Activated naive CD4-positive, alpha-beta T cell treated with anti-CD3 and anti-CD28 coated beads, Interleukin-2, amount 50 U/mL, for 72 hours (primary cell): ENCODE data around the gene ATAD3A. TPM values are rescaled to one million over a fixed set of nuclear protein-coding genes. Genes with fewer than 3 reads are reported as not detected.
A peak's percentile ranks its signal among the peaks of the same experiment; 100 is the strongest.
"Not testable (repeated sequence)": the region's sequence is repeated elsewhere in the genome, so short reads cannot be mapped to it uniquely, and the experiment has no call there.

Experiments
- ATAC-seq, 2 donors: fragments of 150-1000 bp; cut with Tn5 transposase; 2 replicates each; pipeline ENCODE4 v1.10.0; 2021; ENCODE audit warnings: mild to moderate bottlenecking in 2 of 2, moderate library complexity in 2 of 2
- DNase-seq, 2 donors: peaks; one replicate each; pipeline ENCODE4 v3.0.0; 2021 to 2022; ENCODE audit warnings: low spot score in 2 of 2
- H3K27ac Mint-ChIP-seq, 2 donors: one replicate each; pipeline ENCODE4 v1.8.0; 2022; ENCODE audit warnings: mild to moderate bottlenecking in 2 of 2, mixed read lengths in 2 of 2
- H3K36me3 Mint-ChIP-seq, 2 donors: one replicate each; pipeline ENCODE4 v1.8.0; 2022; ENCODE audit warnings: mixed read lengths in 2 of 2
- H3K9me3 Mint-ChIP-seq, 2 donors: one replicate each; pipeline ENCODE4 v1.8.0; 2022; ENCODE audit warnings: mixed read lengths in 2 of 2
- total RNA-seq, 2 donors: library from RNA; stranded (reverse); gene quantifications; one replicate each; pipeline ENCODE4 v1.2.3, GENCODE V29; 2022

ATAD3A gene
- total RNA-seq, 2 donors from 2014 or later = 35.7 to 39.7 TPM

DNA sequence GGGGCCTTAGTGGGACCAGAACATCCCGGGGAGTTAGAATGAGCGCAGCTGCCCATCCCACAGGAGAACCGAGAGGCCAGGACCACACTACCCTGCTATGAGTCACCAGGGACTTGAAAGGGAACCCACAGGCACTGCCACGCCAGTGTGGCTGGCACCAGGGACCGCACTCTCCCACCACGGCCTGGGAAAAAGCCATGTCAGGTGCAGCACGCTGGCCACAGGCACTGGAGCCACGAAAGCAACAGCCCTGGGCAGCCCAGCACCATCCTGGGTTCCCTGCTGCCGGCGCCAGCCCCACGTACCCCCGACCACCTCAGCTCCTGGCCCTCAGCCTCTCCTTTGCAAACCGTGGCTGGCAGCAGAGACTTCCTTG is 42.6 kb downstream of the ATAD3A start:
- ATAC-seq (peak in 1 of 2 donors; percentile 51), DNase-seq (no peak)
- Mint-ChIP-seq H3K9me3 (no peaks in the 10 kb centered on the region), H3K27ac (peak overlapping the region; percentile 68 to 71), H3K36me3 (no peaks in the 10 kb centered on the region)

DNA sequence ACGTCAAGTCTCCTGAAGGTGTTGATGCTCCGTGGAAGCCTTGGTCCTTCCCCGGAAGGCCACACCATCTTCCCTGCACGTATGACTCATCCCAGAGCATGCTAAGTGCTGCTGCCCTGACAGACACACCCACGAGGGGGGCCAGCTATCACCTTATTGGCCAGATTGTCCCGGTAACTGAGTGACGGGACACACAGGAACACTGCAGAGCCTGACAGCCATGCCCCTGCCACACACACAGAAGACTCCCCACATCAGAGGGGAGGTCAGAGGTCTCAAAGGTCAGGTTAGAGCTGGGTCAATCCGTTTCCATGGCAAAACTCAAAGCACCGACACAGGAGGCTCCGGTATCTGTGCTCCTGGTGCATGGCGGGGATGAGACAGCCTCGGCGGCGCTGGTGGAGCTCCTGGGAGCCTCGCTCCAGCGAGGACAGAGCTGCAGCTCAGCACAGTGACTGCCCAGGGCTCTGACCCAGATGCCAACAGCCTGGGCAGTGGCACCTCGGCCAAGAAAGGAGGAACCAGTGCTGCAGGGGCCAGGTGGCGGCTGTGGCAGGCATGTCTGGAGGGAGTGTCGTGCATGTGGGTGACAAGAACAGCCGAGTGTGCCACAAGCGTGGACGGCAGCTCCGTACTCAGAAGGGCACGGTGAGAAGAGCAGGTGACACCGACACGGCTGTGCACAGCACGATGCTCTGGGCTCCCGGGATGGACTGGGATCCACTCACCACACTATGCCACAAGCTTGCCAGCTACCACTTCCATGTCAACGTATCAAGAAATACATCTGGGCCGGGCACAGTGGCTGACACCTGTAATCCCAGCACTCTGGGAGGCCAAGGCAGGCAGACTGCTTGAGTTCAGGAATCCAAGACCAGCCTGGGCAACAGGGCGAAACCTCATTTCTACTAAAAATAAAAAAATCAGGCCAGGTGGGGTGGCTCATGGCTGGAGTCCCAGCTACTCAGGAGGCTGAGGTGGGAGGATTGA is 43.3 kb downstream of the ATAD3A start:
- ATAC-seq (peak in 1 of 2 donors; percentile 9), DNase-seq (no peak)
- Mint-ChIP-seq H3K27ac (peak overlapping the region; percentile 71 to 94), H3K9me3 (no peaks in the 10 kb centered on the region), H3K36me3 (no peaks in the 10 kb centered on the region)

DNA sequence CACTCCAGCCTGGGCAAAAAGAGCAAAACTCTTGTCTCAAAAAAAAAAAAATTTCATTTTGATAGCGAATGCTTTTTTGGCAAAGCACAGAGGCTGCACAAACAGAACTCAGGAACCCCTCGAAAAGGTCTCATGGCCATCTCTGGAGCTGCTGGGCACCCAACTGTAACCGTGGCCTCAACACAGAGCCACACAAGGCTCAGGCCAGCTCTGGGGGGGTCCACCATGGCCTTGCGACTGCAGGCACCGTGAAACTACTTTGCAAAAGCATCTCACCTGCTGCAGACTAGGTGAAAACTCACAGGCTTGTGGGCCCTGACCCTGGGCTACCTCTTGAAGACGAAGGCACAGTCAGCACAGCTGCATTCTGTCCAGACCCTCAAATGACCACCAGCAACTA is 44.5 kb downstream of the ATAD3A start:
- no peaks in the 10 kb centered on the region for H3K9me3 Mint-ChIP-seq
- no peak for ATAC-seq
- H3K27ac Mint-ChIP-seq = no peak overlapping the region
- peaks cover 0 to 1% of the 10 kb centered on the region in 2 donors for H3K36me3 Mint-ChIP-seq
- no peak for DNase-seq

DNA sequence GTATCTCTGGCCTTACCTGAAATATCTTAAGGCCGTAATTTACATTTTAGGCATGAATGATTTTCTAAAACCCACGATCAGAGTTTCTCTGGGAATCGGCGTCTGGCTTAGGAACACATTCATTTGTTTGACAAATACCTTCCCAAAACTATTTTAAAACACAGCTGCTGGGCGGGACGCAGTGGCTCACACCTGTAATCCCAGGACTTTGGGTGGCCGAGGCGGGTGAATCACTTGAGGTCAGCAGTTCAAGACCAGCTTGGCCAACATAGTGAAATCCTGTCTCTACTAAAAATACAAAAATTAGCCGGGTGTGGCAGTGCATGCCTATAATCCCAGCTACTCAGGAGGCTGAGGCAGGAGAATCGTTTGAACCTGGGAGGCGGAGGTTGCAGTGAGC is 45.0 kb downstream of the ATAD3A start:
- H3K9me3 Mint-ChIP-seq, H3K36me3 Mint-ChIP-seq, DNase-seq, H3K27ac Mint-ChIP-seq, ATAC-seq: not testable (repeated sequence)

DNA sequence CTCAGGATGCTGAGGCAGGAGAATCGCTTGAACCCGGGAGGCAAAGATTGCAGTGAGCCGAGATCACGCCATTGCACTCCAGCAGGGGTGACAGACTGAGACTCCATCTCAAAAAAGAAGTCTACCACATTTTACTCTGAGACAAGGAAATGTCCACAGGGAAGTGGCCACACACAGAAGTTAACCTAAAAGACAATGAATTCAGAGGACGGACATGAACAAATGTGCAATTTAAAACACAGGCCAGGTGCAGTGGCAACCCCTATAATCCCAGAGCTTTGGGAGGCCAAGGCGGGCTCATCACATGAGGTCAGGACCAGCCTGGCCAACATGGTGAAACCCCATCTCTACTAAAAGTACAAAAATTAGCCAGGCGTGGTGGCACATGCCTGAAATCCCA is 45.7 kb downstream of the ATAD3A start:
- not testable (repeated sequence) for ATAC-seq, DNase-seq, H3K9me3 Mint-ChIP-seq, H3K36me3 Mint-ChIP-seq
- H3K27ac Mint-ChIP-seq = peak overlapping the region in 1 of 2 donors; percentile 51

DNA sequence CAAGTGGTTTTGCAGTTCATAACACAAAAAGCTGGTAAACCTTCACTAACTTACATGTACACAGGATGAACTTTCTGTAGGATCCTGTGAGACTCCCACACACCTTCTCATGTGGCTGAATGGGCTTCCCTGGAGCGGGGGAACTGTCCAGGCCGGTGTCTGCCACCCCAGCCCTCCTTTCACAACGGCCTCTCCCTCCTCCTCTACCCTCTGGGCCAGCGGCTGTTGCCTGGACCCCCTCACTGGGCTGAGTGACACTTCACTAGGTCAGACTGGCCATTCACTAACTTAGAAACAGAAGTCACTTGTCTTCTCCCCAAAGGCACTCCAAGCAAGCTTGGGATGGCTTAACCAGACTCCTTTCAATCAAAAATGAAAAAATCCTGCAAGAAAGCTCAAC is 46.6 kb downstream of the ATAD3A start:
- Mint-ChIP-seq H3K9me3 (no peaks in the 10 kb centered on the region), H3K27ac (peak overlapping the region in 1 of 2 donors; percentile 62), H3K36me3 (peaks cover 0 to 7% of the 10 kb centered on the region in 2 donors)
- no peak for DNase-seq
- no peak for ATAC-seq

DNA sequence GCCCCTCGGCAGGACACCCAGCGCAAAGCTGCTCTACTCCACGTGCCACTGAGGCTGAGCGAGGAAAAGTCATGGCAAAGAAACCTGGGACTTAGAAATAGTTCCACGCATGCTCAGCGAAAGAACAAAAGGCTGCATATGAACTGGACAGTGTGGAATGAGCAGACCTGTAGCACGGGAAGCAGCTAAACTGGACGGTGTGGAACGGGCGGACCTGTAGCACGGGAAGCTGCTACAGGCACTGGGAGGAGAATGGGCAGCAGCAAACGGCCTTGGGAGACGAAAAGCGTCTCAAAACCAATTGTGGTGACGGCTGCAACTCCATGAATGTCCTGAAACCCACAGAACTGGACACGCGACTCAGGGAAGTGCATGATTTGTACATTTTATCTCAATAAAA is 47.1 kb downstream of the ATAD3A start:
- no peaks in the 10 kb centered on the region for H3K9me3 Mint-ChIP-seq
- H3K27ac Mint-ChIP-seq = peak overlapping the region in 1 of 2 donors; percentile 62
- ATAC-seq = no peak

DNA sequence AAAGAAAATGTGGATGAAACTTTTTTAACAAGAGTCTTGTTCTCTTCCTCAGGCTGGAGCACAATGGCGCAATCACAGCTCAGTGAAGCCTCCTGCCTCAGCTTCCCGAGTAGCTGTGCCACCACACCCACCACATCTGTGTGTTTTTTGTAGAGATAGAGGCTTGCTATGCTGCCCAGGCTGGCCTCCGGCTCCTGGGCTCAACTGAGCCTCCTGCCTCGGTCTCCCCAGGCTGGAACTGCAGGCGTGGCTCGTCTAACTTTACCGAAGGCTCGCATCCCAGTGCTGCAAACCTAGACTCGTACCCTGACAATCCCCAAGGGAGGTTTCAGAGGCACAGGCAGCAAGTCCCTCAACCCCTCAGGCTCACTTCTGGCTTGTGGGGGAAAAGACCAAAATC is 48.2 kb downstream of the ATAD3A start:
- Mint-ChIP-seq H3K27ac (peak overlapping the region in 1 of 2 donors; percentile 84), H3K36me3 (peaks cover 4 to 20% of the 10 kb centered on the region in 2 donors), H3K9me3 (no peaks in the 10 kb centered on the region)
- ATAC-seq = no peak
- no peak for DNase-seq

More for the DNA sequence above, 47.1 kb downstream of the ATAD3A start:
- DNase-seq = no peak
- H3K36me3 Mint-ChIP-seq = peaks cover 0 to 11% of the 10 kb centered on the region in 2 donors

DNA sequence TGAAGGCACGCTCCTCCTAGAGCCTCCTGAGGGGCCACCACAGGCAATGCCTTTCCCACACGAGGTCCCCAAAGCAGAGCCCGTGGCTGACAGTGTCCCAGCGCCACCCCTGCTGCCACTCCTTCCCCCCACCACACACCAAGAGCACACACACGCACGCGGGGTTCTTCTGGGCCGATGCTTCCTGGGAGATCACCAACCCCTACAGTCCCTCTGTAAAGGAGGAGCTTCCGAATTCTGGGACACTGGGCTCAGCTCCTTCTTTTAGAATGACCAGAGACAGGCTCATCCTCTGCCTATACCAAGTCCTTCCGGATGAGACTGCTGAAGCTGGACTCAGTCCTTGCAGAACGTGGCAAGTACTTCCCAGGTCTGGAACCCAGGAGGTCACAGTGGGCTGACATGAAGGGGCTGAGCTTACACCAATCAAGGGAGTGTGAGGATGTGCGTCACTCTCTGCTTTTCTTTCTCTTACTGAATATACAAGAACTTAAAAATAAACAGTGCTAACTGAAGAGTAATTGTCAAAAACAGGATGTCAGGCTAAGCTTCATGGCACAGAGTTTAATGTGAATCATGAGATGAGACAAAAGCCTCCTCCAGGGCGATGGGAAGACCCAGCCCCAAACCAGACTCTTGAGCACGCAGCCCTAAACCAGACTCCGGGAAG is 50.0 kb downstream of the ATAD3A start:
- Mint-ChIP-seq H3K9me3 (no peaks in the 10 kb centered on the region), H3K27ac (peak overlapping the region; percentile 23 to 79), H3K36me3 (peaks cover 4 to 25% of the 10 kb centered on the region in 2 donors)
- ATAC-seq = no peak
- no peak for DNase-seq

DNA sequence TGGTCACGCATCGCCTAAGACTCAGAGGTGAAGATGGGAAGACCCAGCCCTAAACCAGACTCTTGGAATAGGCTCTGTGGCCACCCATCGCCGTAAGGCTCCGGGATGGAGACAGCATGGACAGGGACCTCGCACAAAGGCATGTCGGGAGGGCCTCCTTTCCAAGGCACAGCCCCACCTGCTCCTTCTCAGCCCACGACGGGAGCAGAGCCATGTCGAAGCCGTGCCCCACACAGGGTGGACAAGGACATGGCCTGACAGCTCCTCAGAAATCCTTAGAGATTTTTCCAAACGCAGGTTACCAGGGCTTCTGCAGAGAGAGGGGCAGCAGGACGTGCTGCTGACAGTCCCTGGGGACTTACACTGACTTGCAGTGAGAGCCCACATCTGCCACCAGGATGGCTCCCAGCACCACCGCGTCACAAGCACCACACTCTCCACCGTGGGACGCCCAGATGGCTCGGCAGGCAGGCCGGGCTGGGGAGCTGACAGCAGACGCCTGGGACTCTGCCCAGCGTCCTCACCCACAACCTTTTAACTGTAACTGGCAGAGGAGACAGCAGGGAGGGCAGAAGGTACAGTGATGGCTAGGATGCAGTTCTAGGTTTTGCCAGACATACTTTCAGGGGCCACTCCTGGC is 50.7 kb downstream of the ATAD3A start:
- no peak for DNase-seq
- no peak for ATAC-seq
- H3K36me3 Mint-ChIP-seq = peaks cover 4 to 25% of the 10 kb centered on the region in 2 donors
- no peaks in the 10 kb centered on the region for H3K9me3 Mint-ChIP-seq
- H3K27ac Mint-ChIP-seq = peak overlapping the region in 1 of 2 donors; percentile 37

DNA sequence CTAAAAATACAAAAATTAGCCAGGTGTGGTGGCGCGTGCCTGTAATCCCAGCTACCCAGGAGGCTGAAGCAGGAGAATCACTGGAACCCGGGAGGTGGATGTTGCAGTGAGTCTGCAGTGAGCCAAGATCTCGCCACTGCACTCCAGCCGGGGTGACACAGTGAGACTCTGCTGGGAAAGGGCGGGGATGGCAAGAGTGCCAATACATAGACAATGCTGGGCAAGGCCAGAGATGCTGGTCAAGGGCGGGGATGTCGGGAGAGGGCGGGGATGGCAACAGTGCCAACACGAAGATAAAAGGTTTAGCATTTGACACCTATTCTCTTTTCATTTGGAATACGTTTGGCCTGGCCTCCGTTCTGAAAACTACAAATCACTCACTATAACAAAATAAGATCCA is 51.7 kb downstream of the ATAD3A start:
- no peak for ATAC-seq
- Mint-ChIP-seq H3K36me3 (peaks cover 4 to 25% of the 10 kb centered on the region in 2 donors), H3K27ac (no peak overlapping the region), H3K9me3 (no peaks in the 10 kb centered on the region)
- no peak for DNase-seq

DNA sequence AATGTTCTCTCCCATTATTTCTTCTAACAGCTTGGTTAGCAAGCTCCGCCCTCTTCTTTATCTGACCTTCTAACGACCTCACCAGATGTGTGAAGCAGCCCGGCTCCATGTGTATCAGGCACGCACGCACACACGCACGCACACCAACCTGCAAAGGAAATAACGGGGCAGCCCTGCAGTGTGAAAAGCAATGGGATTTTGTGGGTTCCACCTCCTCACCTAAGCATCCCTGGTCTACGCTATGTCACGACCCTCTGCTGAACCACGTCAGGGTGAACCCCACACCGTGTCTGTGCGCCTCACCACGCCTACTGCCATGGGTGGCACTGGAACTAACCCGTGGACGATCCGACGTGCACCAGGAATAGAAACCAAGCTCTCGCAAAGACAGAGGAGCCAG is 52.3 kb downstream of the ATAD3A start:
- DNase-seq (no peak), ATAC-seq (no peak)
- Mint-ChIP-seq H3K9me3 (no peaks in the 10 kb centered on the region), H3K27ac (peak overlapping the region in 1 of 2 donors; percentile 77), H3K36me3 (peaks cover 4 to 25% of the 10 kb centered on the region in 2 donors)

DNA sequence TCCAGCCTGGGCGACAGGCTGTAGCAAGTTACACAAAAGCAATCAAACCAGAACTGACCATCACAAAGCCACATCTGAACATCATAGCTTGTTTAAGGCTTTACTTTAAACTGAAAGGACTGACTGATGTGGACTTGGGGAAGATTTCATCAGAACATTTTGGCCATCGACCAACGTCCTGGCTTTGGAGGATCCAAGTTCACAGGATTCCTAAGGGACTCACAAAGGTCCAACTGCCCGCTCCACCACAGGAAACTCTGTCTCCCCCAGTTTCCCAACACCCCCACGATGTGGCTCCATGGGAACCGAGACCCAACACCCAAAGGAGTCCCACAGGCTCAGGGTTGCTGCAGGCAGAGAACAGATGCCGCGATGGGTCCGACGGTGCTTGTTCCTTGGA is 53.4 kb downstream of the ATAD3A start:
- Mint-ChIP-seq H3K36me3 (peaks cover 4 to 25% of the 10 kb centered on the region in 2 donors), H3K9me3 (no peaks in the 10 kb centered on the region), H3K27ac (peak overlapping the region; percentile 44 to 64)
- ATAC-seq = no peak
- DNase-seq = no peak

DNA sequence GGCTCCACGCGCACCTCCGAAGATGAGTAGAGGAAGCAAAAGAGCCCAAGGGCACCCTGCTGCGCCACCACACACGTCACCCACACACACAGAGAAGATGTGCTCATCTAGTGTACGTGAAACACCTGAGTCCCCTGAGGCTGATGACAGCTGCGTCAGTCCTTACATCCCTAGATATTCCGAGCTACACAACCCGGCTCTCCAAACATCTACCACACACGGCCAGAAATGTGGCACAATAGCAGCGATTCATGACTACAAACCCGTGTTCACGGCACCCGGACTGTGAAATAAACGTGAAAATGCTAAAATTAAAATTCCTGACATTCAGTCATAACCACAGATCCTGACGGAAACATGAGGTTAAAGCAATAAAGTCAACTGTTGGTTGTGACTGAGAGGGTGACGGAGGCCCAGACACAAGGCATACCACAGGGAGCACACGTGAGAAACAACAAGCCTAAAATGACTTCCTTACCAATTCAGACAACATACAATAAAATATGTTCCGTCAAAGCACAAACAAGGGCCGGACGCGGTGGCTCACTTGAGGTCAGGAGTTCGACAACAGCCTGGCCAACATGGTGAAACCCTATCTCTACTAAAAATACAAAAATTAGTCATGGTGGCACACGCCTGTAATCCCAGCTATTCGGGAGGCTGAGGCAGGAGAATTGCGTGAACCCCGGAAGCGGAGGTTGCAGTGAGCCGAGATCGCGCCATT is 55.4 kb downstream of the ATAD3A start:
- no peak overlapping the region for H3K27ac Mint-ChIP-seq
- H3K9me3 Mint-ChIP-seq = no peaks in the 10 kb centered on the region
- peaks cover 4 to 23% of the 10 kb centered on the region in 2 donors for H3K36me3 Mint-ChIP-seq
- ATAC-seq (no peak), DNase-seq (no peak)

DNA sequence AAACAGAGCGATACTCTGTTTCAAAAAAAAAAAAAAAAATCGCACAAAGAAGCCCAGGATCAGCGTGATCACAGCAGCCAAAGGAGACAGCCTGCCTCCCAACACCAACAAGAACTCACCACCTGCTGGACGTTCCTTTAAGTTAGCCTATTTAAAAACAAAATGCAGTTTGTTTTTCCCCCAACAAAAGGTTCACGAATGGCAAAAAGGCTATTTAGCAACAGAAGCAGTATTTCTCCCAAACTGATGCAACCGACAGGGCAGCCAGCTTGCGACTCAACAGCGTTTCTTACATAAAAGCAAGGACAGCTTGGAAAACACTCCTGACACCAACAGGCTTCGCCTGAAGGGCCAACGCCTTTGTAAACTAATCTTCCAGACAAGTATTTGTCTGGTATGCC is 55.9 kb downstream of the ATAD3A start:
- H3K27ac Mint-ChIP-seq = no peak overlapping the region
- peaks cover 4 to 23% of the 10 kb centered on the region in 2 donors for H3K36me3 Mint-ChIP-seq
- no peaks in the 10 kb centered on the region for H3K9me3 Mint-ChIP-seq
- no peak for ATAC-seq
- no peak for DNase-seq

DNA sequence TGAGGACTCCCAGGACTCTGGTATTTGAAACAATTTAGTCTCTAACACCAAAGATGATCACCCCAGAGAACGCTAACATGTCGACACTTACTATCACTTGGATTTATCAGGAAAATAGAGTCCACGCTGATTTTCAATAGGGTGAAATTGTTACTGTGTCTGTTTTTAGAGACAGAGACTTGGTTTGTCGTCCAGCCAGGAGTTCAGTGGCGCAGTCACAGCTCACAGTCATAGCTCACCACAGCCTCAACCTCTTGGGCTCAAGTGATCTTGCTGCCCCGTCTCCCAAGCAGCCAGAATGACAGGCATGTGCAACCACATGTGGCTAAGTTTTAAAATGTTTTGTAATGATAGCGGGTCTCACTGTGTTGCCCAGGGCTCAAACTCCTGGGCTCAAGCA is 57.4 kb downstream of the ATAD3A start:
- Mint-ChIP-seq H3K36me3 (peaks cover 14 to 28% of the 10 kb centered on the region in 2 donors), H3K9me3 (no peaks in the 10 kb centered on the region), H3K27ac (peak overlapping the region in 1 of 2 donors; percentile 5)
- no peak for ATAC-seq
- no peak for DNase-seq
